Stimulated activated CD8-positive, alpha-beta memory T cell treated with anti-CD3 and anti-CD28 coated beads, Interleukin-4, amount 100 ng/mL, for 48 hours (primary cell): ENCODE results near the gene MEIS2.

Experiments used
- DNase-seq: peaks from one replicate; pipeline ENCODE4 v3.0.0-alpha.2; 2020

The MEIS2 gene

DNA sequence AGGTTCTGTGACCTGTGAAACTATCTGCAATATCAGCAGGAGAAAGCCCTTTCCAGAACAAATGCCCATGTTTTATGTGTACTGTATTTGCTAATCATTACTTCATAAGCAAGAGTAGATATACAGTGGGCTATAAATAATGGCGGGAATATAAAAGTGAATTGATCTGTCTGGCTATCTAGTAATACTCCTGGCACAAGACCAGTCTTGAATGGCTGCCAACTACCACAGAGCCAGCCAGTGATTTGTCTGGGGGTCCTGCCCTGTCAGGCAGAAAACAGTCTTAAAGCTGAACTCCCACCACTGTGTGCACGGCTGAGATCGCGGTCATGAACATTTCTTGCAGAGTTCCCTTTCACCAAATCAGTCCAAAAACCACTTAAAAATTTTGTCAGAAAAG is 176.3 kb downstream of the MEIS2 start:
- no peak for DNase-seq

DNA sequence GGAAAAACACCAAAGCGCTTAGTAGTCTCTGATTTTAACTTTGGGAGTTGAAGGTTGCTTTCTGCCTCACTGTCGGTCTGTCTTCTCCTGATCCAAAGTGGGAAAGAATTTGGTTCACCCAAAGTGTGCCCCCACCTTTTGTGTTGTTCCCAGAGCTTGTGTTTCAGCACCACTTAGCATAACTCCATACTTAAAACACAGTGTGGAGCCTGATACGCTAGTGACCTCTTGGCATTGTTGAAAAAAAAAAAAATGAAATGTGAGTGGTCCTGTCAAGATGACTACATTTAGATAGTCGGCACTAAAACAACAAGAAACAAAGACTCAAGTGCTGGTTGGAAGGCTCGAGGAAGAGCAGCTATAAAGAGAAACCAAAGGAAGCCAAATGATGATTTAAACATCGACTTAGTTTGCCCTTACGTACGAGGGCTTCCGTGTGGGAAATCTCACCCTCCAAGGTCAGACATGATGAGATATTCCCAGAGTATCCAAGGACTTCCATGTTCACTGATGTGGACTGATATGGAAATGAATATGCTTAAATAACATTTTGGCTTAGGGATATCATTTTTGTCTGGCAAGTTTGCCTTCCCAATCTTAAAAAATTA is 178.8 kb downstream of the MEIS2 start:
- DNase-seq = no peak

DNA sequence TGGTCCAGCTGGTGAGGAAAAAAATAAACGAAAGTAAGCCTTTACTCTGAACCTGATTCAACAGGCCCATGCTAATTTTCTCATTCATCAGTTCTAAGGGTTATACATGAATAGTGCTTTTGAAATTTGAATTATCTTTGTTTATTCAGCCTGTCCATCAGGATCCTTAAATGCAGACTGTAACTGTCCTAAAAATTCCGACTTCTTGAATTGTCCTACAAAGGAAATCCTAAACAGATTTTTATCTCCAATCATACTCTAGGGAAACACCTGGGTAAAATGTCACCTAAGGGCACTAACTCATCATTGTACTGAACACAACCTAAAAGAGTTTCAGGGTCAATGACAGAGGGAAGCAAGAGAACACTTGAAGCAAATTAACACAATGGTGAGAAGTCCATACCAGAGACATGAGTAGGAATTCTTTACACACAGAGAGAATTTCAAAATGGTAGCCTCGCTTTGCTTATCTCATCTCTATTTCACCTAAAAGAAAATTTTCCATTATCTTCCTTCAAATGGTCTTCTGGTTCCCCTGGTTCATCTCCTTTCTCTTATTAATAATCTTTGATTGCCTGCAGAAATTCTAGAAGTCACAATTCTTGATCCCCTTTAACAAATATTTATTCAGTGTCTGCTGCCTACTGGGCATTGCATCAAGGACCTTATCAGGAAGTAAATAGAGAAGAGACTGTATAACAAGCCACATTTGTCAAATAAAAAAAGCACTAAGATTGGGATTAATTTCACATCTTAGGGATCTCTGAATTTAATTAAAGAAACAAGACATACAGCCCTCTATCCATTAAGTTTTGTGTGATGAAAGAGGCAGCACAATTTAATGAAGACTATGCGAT is 182.7 kb downstream of the MEIS2 start:
- DNase-seq = no peak

DNA sequence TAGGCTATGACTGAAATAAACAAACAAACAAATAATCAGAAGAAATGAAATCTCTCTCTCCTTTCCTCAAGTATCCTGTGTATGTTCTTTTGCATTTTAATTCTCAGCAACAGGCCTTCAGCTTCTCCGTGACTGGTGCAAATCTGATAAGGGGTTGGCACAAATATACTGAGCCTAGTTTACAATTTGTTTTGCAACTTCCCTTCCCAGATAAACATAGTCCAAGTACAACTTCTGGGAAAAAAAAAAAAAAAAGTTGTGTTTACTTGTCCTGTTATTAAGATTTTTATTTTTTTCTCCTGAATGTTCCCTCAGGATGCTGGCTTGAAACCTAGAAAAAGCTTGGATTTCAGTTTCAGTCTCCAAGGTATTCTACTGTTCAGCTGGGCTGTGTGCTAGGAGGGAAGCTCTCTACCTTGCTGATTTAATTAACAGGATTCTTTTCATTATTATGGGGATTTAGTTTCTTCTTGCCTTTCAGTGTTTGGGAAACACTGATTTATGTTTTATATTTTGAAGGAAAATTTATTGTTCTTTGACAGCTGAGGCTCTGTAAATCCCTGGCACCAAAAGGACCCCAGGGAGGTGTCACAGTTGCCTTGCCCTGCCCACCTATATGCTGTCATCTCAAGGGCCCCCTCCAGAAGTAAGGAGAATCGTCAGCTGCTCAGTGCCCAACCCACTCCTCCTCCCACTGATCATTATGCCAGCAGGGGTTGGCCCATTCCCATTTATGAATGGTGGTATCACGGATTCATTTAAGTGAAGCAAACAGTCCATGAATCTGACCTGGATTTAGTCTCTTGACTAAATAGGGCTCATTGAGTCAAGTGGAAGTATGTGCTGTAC is 185.2 kb downstream of the MEIS2 start:
- DNase-seq = no peak

DNA sequence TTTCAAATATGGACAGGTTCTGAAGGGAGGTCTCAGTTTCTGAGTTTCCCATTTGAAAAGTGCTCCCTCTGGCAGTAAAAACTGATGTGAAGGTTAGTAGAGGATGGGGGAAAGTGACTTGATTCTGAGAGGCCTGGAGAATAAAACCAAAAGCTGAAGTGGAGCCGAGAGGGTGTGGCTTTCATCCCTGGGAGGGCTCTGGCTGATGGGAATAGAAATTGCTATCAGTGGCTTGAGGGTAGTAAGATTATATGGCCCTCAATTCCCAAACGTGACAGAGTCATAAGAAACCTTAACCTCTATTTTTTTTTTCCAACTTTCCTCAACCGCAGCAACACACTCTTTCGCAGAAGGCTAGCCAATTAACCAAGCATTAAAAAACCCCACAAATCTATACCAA is 185.9 kb downstream of the MEIS2 start:
- no peak for DNase-seq

DNA sequence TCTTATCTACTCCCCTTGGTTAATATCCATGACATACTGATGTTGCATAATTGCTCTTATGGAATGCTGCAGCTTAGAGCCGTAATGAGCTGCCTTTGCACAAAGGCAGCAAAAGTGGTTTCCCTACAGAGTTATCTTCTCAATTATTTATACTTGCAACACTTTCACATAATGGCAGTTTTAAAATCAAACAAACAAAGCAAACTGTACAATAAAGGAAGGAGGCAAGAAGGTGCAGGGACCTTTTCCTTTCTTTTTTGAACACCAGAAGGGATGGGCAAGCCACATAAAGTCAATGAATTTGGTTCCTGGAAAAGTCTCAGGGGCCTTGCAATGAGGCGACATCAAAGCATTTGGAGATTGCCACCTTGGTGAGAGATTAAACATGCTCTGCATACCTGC is 188.0 kb downstream of the MEIS2 start:
- DNase-seq = no peak

DNA sequence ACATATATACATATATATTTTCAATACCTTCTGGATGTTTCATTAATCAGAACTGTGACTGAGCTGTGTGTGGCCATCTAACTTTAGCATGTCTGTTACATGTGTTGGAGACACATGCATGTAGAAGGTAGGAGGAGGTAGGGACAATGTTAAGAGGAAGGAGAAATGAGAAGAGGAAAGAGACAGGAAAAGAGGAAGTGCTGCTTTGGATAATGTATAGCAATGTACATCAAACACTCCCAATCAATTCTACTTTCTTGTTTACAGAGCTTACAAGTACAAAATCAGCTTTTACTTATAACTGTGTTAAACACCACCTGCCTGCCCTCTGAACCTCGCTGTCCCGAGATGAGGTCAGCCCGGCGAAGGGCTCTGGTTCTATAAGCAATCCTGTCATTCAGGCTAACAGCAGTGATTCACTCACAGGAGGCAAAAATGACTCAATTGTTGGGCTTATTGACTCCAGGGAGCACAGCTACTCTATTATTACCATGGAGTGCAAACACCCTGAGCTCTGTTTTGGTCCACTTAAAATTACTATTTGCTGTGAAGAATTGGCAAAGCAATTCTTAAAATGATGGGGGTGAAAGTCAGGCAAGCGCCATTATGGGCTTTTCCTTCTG is 188.9 kb downstream of the MEIS2 start:
- DNase-seq = no peak

DNA sequence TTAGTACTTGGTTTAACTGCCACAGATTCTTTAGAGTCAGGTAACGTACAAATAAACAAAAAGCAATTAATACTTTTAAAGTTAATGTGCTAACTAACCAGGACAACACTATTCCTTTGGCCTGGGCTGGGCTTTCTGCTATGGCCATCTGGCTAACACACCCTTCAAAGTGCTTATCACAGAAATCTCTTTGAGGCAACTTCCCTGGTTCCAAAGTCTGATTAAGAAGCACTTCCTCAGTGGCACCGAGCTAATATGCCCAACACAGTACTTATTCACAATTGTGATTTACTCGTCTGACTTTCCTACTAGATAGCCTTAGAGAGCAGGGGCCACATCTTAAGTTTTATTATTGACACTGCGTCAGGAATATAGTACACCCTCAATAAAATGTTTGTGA is 191.4 kb downstream of the MEIS2 start:
- no peak for DNase-seq

DNA sequence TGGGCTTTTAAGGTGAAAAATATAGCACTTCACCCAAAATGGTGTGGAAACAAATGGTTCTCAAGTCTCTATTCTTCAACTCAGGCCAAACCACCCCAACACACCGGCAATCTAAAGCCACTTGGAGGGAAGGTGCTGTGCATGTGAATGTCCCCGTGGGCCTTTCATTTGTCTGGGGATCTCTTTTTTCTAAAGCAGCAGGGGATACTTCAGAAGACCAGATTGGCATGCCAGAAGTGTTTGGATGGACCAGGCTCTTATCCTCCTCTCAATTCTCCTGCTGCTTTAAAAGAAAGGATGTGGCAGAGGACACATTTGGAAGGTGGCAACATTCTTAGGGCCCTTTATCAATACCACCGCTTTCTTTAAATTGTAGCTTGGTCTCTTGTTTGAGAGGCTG is 193.1 kb downstream of the MEIS2 start:
- no peak for DNase-seq

DNA sequence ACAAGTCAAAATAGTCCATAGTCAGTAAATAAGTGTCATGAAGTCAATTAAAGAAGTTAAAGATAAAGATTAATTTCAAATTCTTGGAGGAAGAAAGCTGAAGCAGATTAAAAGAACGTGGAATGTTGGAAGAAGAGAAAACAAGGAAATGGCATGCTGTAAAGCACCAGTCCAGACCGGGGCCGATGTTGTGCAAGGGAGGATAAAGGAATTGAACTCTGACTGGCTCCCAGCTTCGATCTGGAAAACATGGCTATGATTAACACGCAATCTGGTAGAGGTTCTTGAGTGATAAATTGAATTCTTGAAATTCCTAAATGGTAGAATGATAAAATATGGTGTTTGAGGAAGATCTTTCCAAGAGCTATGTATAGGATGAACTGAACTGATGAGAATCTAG is 194.4 kb downstream of the MEIS2 start:
- no peak for DNase-seq

DNA sequence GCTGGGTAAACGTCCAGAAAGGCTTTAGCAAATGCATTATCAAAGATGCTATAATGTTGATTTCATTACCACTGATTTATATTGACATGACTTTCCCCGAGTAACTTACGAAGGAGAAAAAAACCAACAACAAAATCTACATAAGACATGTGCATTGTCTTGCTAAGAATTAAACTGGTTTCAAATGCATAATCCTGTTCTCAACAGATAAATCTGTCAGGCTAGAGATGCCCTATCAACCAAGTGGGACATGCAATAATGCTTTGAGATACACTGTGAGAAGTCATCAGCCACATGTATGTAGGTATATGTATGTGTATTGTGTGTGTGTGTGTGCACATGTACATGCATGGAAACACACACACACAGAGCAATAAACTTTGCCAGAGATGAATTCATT is 195.6 kb downstream of the MEIS2 start:
- DNase-seq = no peak

DNA sequence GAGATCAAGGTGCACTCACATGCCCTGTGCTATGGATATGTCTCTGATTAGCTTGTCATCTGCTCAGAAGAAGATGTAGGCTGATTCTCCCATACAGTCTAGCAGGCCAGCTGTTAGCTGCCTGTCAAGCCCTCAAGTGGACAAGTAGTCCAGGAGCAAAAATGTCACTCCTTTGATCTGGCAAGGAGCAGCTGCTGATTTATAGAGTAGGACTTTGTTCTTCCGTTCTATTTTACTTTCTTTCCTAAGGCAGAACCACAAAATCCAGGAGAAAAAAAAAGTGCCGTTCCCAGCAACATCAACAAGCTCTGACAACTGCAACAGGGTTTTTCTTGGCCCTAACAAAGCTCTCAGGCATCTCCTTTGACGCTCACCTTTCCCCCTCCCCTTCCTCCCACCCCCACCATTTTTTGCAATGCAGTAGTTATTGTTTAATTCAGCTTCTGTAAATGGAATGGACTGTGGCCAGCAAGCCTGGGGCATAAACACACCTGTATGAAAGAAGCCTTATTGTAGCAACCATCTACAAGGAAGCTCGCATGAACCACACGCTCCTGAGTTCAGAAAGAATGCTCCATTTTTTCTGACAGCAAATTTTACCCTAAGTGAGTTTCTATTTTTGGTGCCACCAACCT is 196.3 kb downstream of the MEIS2 start:
- DNase-seq = no peak

DNA sequence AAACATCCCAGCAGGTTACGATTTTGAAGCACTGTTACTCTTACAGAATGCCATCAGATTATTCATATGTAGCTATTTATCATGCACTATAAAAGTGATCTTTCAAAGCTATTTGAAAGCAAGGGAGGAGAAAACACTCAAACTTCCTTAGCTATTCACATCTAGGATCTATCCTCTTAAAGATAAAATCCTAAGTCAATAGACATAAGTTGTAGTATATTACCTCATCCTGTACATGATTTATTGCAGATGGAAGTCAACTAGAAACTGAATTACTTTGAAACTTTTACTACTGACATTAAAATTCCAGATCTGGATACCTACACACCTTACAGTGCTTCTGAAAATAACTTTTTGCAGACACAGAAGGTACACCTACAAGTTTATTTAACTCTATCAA is 197.2 kb downstream of the MEIS2 start:
- no peak for DNase-seq

DNA sequence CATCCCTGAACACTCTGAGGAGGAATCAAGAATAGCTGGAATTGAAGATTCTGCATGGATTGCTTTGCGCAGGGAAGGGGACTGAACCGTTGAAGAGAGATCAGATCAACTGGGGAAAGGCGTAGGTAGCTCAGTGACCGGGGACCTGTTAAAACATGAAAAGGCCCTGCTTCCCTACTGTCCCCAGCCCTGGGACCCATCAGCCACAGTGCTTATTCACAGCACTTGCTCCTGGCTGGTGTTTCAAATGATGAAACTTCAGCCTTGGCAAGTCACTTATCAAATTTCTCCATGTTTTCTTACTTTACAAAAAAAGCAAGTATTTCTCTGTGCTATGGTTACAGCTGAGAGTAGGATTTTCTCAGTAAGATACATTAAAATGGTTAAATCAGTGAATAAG is 199.3 kb downstream of the MEIS2 start:
- DNase-seq = no peak

DNA sequence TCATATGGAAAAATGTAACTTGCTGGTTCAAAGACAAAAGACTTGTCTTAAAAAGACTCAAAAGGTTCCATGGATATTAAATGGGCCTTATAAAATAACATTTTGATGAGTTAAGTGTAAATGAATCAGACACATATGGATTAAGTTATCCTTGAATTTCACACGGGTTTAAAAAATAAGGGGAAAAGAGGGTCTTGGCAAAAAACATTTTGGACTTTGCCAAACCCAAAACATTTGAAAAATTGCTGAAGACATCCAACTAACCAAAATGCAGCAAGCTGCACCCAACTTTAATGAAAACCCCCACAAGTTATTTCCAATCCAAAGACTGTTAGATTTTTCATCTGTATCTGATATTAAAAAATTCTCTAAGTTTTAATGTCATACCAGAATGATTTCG is 200.7 kb downstream of the MEIS2 start:
- DNase-seq = no peak

DNA sequence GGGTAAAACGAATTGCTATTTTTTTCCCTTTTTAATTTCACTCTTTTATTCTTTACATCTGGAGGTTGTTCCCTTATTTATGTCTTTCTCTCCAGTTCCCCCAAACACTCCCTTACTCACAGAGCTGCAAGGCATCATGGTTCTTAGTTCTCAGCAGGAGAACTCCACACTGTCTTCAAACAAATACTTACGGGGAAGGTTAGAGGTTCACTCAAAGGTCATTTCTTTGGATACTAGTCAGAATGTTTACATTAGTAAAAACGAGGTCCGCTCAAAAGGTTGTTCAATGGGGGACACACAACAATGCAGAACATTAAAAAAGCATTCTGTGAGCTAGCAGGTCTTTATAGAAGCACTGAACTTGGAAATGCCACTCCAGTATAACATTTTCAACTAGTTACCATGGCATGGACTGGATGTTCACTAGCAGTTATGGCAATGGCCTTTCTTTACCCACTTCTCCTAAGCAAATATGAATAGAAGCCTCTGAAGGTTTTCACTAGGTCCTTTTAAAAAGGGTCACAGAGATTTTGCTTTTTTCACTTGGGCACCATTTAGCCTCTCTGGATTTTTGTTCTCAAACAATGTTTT is 201.7 kb downstream of the MEIS2 start:
- DNase-seq = no peak

DNA sequence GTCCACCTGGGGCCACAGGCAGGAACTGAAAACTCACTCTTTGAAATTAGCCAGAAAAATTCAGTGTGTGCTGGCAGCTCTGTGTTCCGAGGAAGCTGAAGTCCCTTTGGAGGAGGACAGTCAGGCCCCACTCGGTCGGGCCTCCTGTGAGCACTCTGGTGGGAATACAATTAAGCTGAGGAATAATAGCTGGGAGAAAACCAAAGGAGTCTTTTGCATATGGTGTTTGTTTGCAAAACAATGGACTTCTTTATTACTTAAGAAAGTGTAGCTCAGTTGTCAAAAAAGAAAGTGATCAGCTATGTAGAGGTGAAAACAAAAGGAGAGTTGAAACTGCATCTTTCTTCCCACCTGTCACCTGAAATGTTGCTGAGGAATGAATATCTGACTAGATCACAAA is 202.5 kb downstream of the MEIS2 start:
- DNase-seq = no peak

DNA sequence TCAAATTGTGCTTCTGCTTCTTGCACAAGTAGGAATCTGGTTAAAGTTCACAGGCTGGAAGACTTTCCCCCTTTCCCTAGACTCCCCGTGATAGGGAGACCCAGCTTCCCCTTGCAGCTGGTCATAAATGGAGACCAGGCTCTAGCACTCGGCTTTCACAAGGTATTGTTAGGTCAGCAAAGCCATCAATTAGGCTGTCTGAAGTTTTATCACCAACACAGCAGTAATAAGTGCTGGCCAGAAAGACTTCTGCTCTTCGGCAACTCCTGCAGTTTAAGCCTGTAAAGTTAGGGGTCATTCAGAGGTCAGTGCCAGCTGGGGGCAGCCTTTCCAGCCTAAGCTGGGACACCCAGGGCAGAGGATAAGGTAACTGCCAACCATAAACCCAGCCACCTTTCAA is 203.4 kb downstream of the MEIS2 start:
- DNase-seq = no peak

DNA sequence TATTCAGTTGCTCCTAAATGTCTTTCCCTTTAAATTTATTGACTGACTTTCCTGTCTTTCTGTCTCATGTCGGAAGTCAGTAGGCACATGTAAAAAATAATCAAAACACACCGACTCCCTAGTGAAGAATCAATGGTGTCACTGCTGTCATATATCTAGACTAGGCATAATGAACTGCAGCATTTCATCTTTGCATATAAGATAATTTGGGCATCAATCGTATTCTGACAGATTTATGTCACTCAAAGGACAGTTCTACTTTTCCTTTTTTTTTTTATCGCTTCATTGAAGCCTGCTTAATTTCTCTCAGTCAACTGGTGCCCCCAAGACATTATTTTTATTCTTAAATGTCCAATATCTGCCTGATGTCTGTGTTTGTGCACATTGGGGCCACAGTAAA is 206.3 kb downstream of the MEIS2 start:
- DNase-seq = no peak

DNA sequence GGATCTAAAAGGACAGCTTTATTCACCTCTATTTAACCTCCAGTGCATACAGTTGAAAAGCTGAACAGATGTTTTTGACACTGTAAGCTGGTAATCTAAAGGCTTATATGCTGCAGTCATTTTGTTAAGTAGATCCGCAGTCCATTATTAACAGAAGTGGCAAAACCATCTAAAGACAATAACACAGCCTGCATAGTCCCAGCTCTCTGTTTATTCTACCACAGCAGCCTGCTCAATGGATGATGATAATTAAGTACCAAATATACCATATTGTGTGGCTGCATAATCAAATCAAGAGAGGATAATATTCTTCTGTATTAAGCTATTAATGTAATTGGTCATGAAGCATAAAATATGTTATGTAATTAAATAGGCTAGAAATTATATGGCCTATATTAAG is 207.1 kb downstream of the MEIS2 start:
- no peak for DNase-seq

DNA sequence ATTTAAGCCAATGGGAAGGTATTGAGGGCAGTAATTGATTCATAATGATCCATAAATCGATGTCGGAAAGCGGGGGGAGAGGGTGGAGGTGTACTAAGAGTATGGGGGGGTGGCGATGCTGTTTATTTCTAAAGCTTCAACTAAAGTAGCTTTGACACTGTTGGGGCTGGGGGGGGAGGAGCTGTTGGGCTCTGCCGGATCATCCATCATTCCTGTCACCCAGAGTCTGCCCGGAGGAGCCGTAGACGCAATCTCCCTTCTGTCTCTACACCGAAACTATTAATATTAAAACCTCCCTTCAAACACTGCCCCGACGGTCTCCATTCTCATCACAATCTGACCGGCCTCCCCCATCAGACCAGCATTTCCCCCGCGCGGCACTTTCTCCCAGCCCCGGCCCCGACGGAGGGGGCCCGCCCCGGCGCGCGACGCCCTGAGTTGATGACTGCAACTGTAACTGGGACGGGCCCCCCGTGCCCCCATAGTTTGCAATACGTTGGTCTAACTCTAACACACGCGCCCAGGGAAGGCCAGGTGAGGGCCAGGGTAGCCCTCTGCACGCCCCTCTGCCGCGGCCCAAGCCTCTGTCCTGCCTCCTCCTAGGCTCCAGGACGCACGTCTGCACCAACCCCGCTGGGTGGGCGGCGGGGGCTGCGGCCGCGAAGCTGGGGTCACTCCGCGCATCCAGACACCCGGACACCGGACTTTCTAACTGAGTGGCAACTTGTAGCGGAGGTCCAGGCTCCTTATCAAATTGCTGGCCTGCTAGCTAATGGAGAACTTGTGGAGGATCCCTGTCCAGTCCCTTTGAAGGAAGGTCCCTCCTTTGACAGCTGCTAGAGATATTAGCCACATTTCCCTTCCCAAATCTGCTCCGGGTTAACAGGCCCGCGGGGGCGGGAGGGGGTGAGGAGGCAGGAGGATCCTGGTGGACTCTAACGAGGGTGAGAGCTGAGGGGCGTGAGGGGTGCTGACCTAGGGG is 212.0 kb downstream of the MEIS2 start:
- DNase-seq = no peak
